Fibroblast of lung (primary cell): Measurements from ENCODE around the gene PXYLP1.

ENCODE experiments used
- CTCF ChIP-seq, 2 donors: IDR thresholded peaks in 1 of 2; conservative IDR thresholded peaks in 1 of 2; 1 replicate in 1 of 2; 2 replicates in 1 of 2; pipeline ENCODE4 v1.5.1; 2011 to 2012; ENCODE audit warnings: low read length in 2 of 2, control low read depth in 1 of 2, inconsistent platforms in 1 of 2, low read depth in 1 of 2, mild to moderate bottlenecking in 1 of 2
- EZH2 ChIP-seq: IDR thresholded peaks from 2 replicates; pipeline ENCODE4 v1.5.1; 2012; ENCODE audit warnings: low read length, control low read depth, mild to moderate bottlenecking; ENCODE audit errors: missing control alignments

DNA sequence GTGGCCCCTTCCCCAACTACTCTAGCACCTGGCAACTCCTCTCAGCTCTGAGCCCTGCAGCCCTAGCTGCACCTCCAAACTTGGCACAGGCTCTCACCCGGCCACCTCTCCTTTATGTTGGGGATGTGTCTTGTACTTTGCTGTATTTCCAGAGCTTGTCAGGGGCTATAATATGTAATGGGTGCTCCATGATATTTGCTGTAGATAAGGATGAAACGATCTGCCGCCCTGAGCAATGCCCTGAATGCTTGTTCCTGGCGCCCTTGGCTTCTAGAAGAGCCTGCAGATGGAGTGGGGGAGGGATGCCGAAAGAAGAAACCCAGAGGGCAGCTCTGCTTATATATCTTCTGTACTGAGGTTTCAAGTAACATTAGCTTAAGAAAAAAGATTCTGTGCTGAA is 100.8 kb downstream of the PXYLP1 start:
- TF ChIP-seq CTCF (conservative IDR thresholded peaks at IDR 0.05 in 1 of 2, IDR thresholded peaks at IDR 0.05 in 1 of 2; ENCODE audit: low read depth in 1 of 2, low read length in 2 of 2) (no peak), EZH2 (no peak)
